Measurements from ENCODE around the gene ZP1. TPM values are rescaled to one million over a fixed set of nuclear protein-coding genes. Genes with fewer than 3 reads are reported as not detected.

ZP1 gene
- total and polyA plus RNA-seq, 7 experiments from 2014 or later, result not detected

DNA sequence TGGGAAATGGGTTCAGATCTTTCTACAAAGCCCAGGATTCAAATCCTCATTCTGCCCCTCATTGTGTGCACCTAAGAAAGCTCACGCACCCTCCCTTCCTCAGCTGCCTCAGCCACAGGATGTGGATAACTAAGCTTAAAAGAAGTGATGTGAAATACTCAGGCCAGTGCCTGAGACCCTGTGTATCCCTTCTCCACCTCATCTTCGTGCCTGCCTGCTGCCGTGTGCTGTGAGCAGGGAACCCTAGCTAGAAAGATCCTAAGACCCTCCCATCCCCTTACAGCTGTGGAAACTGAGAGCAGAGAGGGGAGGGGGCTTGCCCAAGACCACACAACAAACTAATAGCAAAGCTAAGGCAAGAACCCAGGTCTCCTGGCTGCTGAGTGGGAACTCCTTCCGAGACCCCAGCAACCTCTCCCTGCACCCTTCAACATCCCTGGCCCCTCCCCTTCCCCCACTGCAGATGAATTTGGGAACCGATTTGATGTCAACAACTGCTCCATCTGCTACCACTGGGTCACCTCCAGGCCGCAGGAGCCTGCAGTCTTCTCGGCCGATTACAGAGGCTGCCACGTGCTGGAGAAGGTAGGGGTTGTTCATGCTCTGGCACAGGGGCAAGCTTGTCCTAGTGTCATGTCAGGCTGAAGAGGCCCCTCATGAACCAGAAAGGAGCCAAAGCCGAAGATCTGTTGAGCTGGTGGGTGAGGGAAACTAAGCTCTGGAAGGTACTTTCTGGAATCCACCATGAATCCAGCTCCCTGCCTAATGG is 1.5 kb downstream of the ZP1 start:
- peaks cover 0 to 29% of the 10 kb centered on the region in 2 donors for H3K4me1 ChIP-seq (ENCODE audit: control insufficient read depth in 2 of 2, insufficient read depth in 2 of 2, low read length in 2 of 2)
- H3K36me3 ChIP-seq (ENCODE audit: control insufficient read depth in 2 of 3, insufficient read depth in 3 of 3, low read length in 3 of 3), result no peaks in the 10 kb centered on the region
- intact Hi-C loops (cut with micrococcal nuclease), result no loop called here
- H3K4me1 Mint-ChIP-seq, result peaks cover 0 to 20% (median 5%) of the 10 kb centered on the region in 7 donors
- no peaks in the 10 kb centered on the region for H3K36me3 Mint-ChIP-seq
- H3K27ac ChIP-seq (ENCODE audit: low read depth, low read length), result no peak overlapping the region
- H3K27me3 ChIP-seq (ENCODE audit: control insufficient read depth in 2 of 2, insufficient read depth in 2 of 2, low read length in 2 of 2), result no peaks in the 10 kb centered on the region
- no peak overlapping the region for H3K4me3 Mint-ChIP-seq
- H3K9me3 ChIP-seq (ENCODE audit: control insufficient read depth in 2 of 3, low read length in 3 of 3), result no peaks in the 10 kb centered on the region
- POLR2A ChIA-PET, result no interaction called here
- ATAC-seq (no peak), DNase-seq (no peak)
- H3K27ac Mint-ChIP-seq, result no peak overlapping the region
- no peak overlapping the region for H3K4me3 ChIP-seq (ENCODE audit: low read length)
- H3K27me3 Mint-ChIP-seq, result peaks cover 0 to 5% (median 0%) of the 10 kb centered on the region in 5 donors
- CTCF ChIA-PET, result no interaction called here
- H3K9me3 Mint-ChIP-seq, result no peaks in the 10 kb centered on the region

DNA sequence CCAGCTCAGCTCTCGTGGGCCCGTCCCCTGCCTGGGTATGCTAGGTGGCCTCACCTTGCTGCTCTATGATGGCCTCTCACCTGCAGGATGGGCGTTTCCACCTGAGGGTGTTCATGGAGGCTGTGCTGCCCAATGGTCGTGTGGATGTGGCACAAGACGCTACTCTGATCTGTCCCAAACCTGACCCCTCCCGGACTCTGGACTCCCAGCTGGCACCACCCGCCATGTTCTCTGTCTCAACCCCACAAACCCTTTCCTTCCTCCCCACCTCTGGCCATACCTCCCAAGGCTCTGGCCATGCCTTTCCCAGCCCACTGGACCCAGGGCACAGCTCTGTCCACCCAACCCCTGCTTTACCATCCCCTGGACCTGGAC is 2.1 kb downstream of the ZP1 start:
- Histone ChIP-seq H3K36me3 (ENCODE audit: control insufficient read depth in 2 of 3, insufficient read depth in 3 of 3, low read length in 3 of 3) (no peaks in the 10 kb centered on the region), H3K9me3 (ENCODE audit: control insufficient read depth in 2 of 3, low read length in 3 of 3) (no peaks in the 10 kb centered on the region), H3K4me3 (ENCODE audit: low read length) (no peak overlapping the region), H3K27me3 (ENCODE audit: control insufficient read depth in 2 of 2, insufficient read depth in 2 of 2, low read length in 2 of 2) (no peaks in the 10 kb centered on the region), H3K27ac (ENCODE audit: low read depth, low read length) (no peak overlapping the region), H3K4me1 (ENCODE audit: control insufficient read depth in 2 of 2, insufficient read depth in 2 of 2, low read length in 2 of 2) (peaks cover 0 to 29% of the 10 kb centered on the region in 2 donors)
- ATAC-seq (no peak), DNase-seq (no peak)
- POLR2A ChIA-PET, result no interaction called here
- CTCF ChIA-PET, result no interaction called here
- peak overlapping the region in 1 of 9 donors; percentile 33 for H3K27ac Mint-ChIP-seq
- H3K9me3 Mint-ChIP-seq, result no peaks in the 10 kb centered on the region
- H3K36me3 Mint-ChIP-seq, result no peaks in the 10 kb centered on the region
- H3K27me3 Mint-ChIP-seq, result peaks cover 0 to 5% (median 0%) of the 10 kb centered on the region in 5 donors
- intact Hi-C loops (cut with micrococcal nuclease), result no loop called here
- peaks cover 0 to 20% (median 5%) of the 10 kb centered on the region in 7 donors for H3K4me1 Mint-ChIP-seq
- no peak overlapping the region for H3K4me3 Mint-ChIP-seq

DNA sequence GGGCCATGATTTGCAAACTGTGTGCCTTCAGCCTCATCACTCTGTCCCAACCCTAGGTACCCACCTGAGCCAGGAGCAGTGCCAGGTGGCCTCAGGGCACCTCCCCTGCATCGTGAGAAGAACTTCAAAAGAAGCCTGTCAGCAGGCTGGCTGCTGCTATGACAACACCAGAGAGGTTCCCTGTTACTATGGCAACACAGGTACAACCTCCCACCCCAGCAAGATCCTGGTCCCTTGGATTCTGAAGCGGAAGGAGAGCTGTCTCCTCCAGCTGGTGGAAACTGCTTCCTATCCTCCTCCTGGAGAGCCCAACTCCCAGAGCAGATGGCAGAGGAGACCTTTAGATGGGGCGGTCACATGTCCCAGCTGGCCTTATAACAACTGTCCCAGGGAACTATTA is 2.9 kb downstream of the ZP1 start:
- Mint-ChIP-seq H3K36me3 (no peaks in the 10 kb centered on the region), H3K9me3 (no peaks in the 10 kb centered on the region), H3K4me1 (peaks cover 0 to 20% (median 5%) of the 10 kb centered on the region in 7 donors), H3K4me3 (no peak overlapping the region), H3K27me3 (peaks cover 0 to 3% (median 0%) of the 10 kb centered on the region in 5 donors), H3K27ac (no peak overlapping the region)
- ChIA-PET CTCF (interaction anchor here (0.8 kb wide), 1 partner anchor 380 kb away, joined by 4 read pairs; no protein-coding TSS in a partner anchor), POLR2A (no interaction called here)
- H3K4me3 ChIP-seq (ENCODE audit: low read length), result no peak overlapping the region
- H3K27me3 ChIP-seq (ENCODE audit: control insufficient read depth in 2 of 2, insufficient read depth in 2 of 2, low read length in 2 of 2), result no peaks in the 10 kb centered on the region
- ATAC-seq (no peak), DNase-seq (no peak)
- no peak overlapping the region for H3K27ac ChIP-seq (ENCODE audit: low read depth, low read length)
- H3K36me3 ChIP-seq (ENCODE audit: control insufficient read depth in 2 of 3, insufficient read depth in 3 of 3, low read length in 3 of 3), result peaks cover 0 to 2% (median 0%) of the 10 kb centered on the region in 3 experiments
- intact Hi-C loops (cut with micrococcal nuclease), result no loop called here
- H3K9me3 ChIP-seq (ENCODE audit: control insufficient read depth in 2 of 3, low read length in 3 of 3), result no peaks in the 10 kb centered on the region
- H3K4me1 ChIP-seq (ENCODE audit: control insufficient read depth in 2 of 2, insufficient read depth in 2 of 2, low read length in 2 of 2), result peaks cover 0 to 29% of the 10 kb centered on the region in 2 donors

DNA sequence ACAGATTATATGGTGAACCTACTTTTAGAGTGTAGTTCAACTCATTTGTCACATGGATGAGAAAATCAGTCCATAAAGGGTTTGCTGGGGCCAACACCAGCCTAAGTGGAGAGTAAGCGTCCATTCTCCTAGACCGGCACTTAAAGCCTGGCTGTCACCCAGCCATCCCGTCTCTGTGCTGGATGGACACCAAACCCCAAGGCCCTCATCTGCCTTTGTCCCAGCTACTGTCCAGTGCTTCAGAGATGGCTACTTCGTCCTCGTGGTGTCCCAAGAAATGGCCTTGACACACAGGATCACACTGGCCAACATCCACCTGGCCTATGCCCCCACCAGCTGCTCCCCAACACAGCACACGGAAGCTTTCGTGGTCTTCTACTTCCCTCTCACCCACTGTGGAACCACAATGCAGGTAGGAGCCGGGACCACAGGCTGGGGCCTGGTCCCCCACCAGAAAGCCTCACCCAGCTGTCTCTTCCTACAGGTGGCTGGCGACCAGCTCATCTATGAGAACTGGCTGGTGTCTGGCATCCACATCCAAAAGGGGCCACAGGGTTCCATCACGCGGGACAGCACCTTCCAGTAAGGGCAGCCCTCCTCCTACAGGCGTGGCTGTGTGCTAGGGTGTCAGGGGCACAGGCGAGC is 3.5 kb downstream of the ZP1 start:
- Histone ChIP-seq H3K27ac (ENCODE audit: low read depth, low read length) (no peak overlapping the region), H3K4me1 (ENCODE audit: control insufficient read depth in 2 of 2, insufficient read depth in 2 of 2, low read length in 2 of 2) (peaks cover 0 to 29% of the 10 kb centered on the region in 2 donors), H3K9me3 (ENCODE audit: control insufficient read depth in 2 of 3, low read length in 3 of 3) (no peaks in the 10 kb centered on the region), H3K27me3 (ENCODE audit: control insufficient read depth in 2 of 2, insufficient read depth in 2 of 2, low read length in 2 of 2) (no peaks in the 10 kb centered on the region), H3K4me3 (ENCODE audit: low read length) (no peak overlapping the region), H3K36me3 (ENCODE audit: control insufficient read depth in 2 of 3, insufficient read depth in 3 of 3, low read length in 3 of 3) (peaks cover 0 to 8% (median 0%) of the 10 kb centered on the region in 3 experiments)
- no peaks in the 10 kb centered on the region for H3K9me3 Mint-ChIP-seq
- CTCF ChIA-PET, result interaction anchor here (0.8 to 1.2 kb wide), 2 partner anchors 17 to 379 kb away, joined by 3 to 4 read pairs; no protein-coding TSS in a partner anchor
- DNase-seq (no peak), ATAC-seq (no peak)
- no peak overlapping the region for H3K27ac Mint-ChIP-seq
- no peaks in the 10 kb centered on the region for H3K36me3 Mint-ChIP-seq
- H3K27me3 Mint-ChIP-seq, result peaks cover 0 to 3% (median 0%) of the 10 kb centered on the region in 5 donors
- no peak overlapping the region for H3K4me3 Mint-ChIP-seq
- POLR2A ChIA-PET, result interaction anchor here (1.4 kb wide), 1 partner anchor 57 kb away, joined by 3 read pairs; no protein-coding TSS in a partner anchor
- peaks cover 0 to 20% (median 5%) of the 10 kb centered on the region in 7 donors for H3K4me1 Mint-ChIP-seq
- intact Hi-C loops (cut with micrococcal nuclease), result no loop called here

DNA sequence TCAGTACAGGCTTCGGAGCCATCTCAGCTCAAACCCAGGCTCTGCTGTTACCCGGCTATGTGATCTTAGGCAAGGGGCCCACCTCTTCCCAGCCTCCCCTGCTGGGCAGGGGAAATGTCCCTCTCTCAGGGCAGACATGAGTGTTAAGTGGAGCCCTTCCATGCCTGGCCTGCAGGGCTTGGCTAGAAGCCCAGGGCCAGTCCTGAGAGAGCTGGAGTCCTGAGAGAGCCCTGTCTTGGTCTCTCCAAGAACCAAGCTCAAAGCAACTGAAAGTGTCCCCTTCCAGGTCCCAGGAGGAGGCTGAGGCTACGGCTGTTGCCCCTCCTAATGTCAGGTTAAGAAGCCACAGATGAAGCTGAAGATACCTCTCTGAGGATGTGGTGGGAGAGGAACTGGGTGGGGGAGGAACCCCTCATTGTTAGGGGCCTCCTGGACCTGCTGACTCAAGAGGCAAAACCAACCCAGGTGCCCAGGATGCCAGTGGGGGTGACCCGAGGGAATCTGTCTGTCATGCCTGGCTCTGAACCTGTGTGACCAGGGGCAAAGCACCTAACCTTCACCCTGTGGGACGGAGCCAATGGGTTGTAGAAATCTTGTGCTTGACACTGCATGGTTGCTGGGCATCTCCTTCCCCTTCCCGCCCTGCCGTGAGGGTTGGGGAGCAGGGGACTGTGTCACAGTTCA is 4.2 kb downstream of the ZP1 start:
- Histone ChIP-seq H3K27ac (ENCODE audit: low read depth, low read length) (no peak overlapping the region), H3K36me3 (ENCODE audit: control insufficient read depth in 2 of 3, insufficient read depth in 3 of 3, low read length in 3 of 3) (peaks cover 0 to 13% (median 0%) of the 10 kb centered on the region in 3 experiments), H3K9me3 (ENCODE audit: control insufficient read depth in 2 of 3, low read length in 3 of 3) (no peaks in the 10 kb centered on the region), H3K27me3 (ENCODE audit: control insufficient read depth in 2 of 2, insufficient read depth in 2 of 2, low read length in 2 of 2) (no peaks in the 10 kb centered on the region), H3K4me3 (ENCODE audit: low read length) (no peak overlapping the region), H3K4me1 (ENCODE audit: control insufficient read depth in 2 of 2, insufficient read depth in 2 of 2, low read length in 2 of 2) (peaks cover 0 to 25% of the 10 kb centered on the region in 2 donors)
- Mint-ChIP-seq H3K9me3 (no peaks in the 10 kb centered on the region), H3K4me1 (peaks cover 0 to 20% (median 5%) of the 10 kb centered on the region in 7 donors), H3K27me3 (peaks cover 0 to 3% (median 0%) of the 10 kb centered on the region in 5 donors), H3K36me3 (peaks cover 0 to 3% (median 0%) of the 10 kb centered on the region in 5 donors), H3K27ac (peak overlapping the region in 1 of 9 donors; percentile 23), H3K4me3 (no peak overlapping the region)
- intact Hi-C loops (cut with micrococcal nuclease), result no loop called here
- ChIA-PET CTCF (interaction anchor here (1.2 kb wide), 1 partner anchor 16 kb away, joined by 3 read pairs; no protein-coding TSS in a partner anchor), POLR2A (interaction anchor here (1.4 kb wide), 1 partner anchor 58 kb away, joined by 3 read pairs; no protein-coding TSS in a partner anchor)
- DNase-seq (no peak), ATAC-seq (peak; percentile 24)

DNA sequence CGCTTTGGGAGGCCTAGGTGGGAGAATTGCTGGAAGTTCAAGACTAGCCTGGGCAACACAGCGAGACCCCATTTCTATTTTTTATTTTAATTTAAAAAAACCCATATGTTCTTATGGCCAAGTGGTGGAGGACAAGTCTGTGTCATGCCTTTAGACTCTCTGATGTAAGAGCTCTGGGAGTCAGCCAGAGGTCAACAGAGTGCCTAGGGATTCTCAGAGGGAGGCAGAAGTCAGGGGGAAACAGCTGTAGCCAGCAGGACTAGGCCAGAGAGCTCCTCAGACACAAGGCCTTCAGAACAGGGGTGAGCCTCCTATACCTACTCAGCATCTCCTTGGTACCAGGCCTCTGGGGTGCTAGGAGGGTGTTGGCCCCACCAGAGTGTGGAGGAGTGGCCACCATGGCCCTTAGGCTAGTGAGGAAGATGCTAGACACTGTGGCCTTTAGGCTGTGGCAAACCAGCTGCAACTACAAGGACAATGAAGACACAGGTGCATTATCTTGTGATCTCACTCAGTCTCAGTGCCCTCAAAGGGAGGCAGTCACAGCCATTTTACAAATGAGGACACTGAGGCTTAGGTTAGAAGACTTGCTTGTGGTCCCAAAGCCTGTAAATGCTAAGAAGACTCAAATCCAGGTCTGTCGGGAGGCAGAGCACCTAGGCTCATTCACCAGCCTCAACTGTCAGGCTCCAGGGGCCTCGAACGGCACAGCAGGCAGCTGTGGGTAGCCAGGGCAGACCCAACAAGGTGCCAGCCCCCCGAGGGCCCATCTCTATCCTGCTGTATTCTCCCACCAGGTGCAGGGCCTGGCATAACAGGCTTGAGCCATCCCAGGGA is 5.0 kb downstream of the ZP1 start:
- Histone ChIP-seq H3K27ac (ENCODE audit: low read depth, low read length) (no peak overlapping the region), H3K4me1 (ENCODE audit: control insufficient read depth in 2 of 2, insufficient read depth in 2 of 2, low read length in 2 of 2) (peaks cover 0 to 25% of the 10 kb centered on the region in 2 donors), H3K27me3 (ENCODE audit: control insufficient read depth in 2 of 2, insufficient read depth in 2 of 2, low read length in 2 of 2) (no peaks in the 10 kb centered on the region), H3K9me3 (ENCODE audit: control insufficient read depth in 2 of 3, low read length in 3 of 3) (no peaks in the 10 kb centered on the region), H3K4me3 (ENCODE audit: low read length) (no peak overlapping the region), H3K36me3 (ENCODE audit: control insufficient read depth in 2 of 3, insufficient read depth in 3 of 3, low read length in 3 of 3) (peaks cover 0 to 13% (median 0%) of the 10 kb centered on the region in 3 experiments)
- intact Hi-C loops (cut with micrococcal nuclease), result no loop called here
- ChIA-PET POLR2A (interaction anchor here (1.4 kb wide), 1 partner anchor 58 kb away, joined by 3 read pairs; no protein-coding TSS in a partner anchor), CTCF (no interaction called here)
- Mint-ChIP-seq H3K36me3 (peaks cover 0 to 3% (median 0%) of the 10 kb centered on the region in 5 donors), H3K4me3 (no peak overlapping the region), H3K9me3 (no peaks in the 10 kb centered on the region), H3K27me3 (peaks cover 0 to 3% (median 0%) of the 10 kb centered on the region in 5 donors), H3K4me1 (peaks cover 0 to 20% (median 5%) of the 10 kb centered on the region in 7 donors), H3K27ac (peak overlapping the region in 1 of 9 donors; percentile 59)
- DNase-seq (no peak), ATAC-seq (peak; percentile 10)

Data from naive thymus-derived CD4-positive, alpha-beta T cell (primary cell).